Left ventricle myocardium superior (tissue), 1 donor: ENCODE measurements around the gene EFR3B. TPM values are rescaled to one million over a fixed set of nuclear protein-coding genes. Genes with fewer than 3 reads are reported as not detected.

Experiments
- ATAC-seq: fragments of 200-7000 bp; cut with Tn5 transposase; one replicate; pipeline ENCODE4 v1.9.1; 2020; ENCODE audit warnings: mild to moderate bottlenecking, moderate library complexity
- DNase-seq: peaks from one replicate; pipeline ENCODE4 v3.0.0-alpha.2; 2020
- intact Hi-C: fragments of 100-400 bp; cut with micrococcal nuclease; formaldehyde crosslinking; loops from one replicate; pipeline ENCODE4 v1.11.0; 2022
- total RNA-seq: library from RNA; stranded (reverse); fragmentation: NEBNext Ultra II Directional; extraction: Animal tissue kit (Norgen Biotek cat#: 25700); gene quantifications from one replicate; pipeline ENCODE4 v1.2.1, GENCODE V29; 2021
- donor health status: DM: no; HTN: yes; CAD: no; lungs with severe emphysema.

Gene EFR3B
- total RNA-seq, 1 donor from 2014 or later, result 4.2 TPM

- DNase-seq (peak; percentile 48), ATAC-seq (peak; percentile 58)
- intact Hi-C loops, result no loop called here
These were observed 124.4 kb downstream of the EFR3B start for GRCh38 chr2:25165992-25166875.

- intact Hi-C loops, result no loop called here
- DNase-seq (peak; percentile 48), ATAC-seq (peak; percentile 67)
These were observed 126.6 kb downstream of the EFR3B start, which contains the start of gene POMC for GRCh38 chr2:25168256-25169072. TSS of gene POMC (minus strand) at chr2:25168580. CDS start at chr2:25164772, 3,808 bp downstream.

- DNase-seq (no peak), ATAC-seq (no peak)
- intact Hi-C loops, result no loop called here
These were observed 127.2 kb downstream of the EFR3B start for GRCh38 chr2:25169073-25169470.

GRCh38 chr2:25170888-25171287 lies 129.0 kb downstream of the EFR3B start:
- no peak for DNase-seq
- intact Hi-C loops, result no loop called here
- ATAC-seq, result no peak

GRCh38 chr2:25173719-25174118 lies 131.8 kb downstream of the EFR3B start:
- intact Hi-C loops, result no loop called here
- no peak for ATAC-seq
- DNase-seq, result no peak

- DNase-seq (no peak), ATAC-seq (no peak)
- intact Hi-C loops, result no loop called here
These were observed 132.5 kb downstream of the EFR3B start for GRCh38 chr2:25174192-25174861.

GRCh38 chr2:25176138-25176537 lies 134.3 kb downstream of the EFR3B start:
- DNase-seq, result no peak
- no peak for ATAC-seq
- intact Hi-C loops, result no loop called here

GRCh38 chr2:25176541-25177181 lies 134.8 kb downstream of the EFR3B start:
- intact Hi-C loops, result no loop called here
- no peak for DNase-seq
- ATAC-seq, result no peak

GRCh38 chr2:25177211-25177611 lies 135.3 kb downstream of the EFR3B start:
- ATAC-seq, result no peak
- intact Hi-C loops, result no loop called here
- DNase-seq, result no peak

- ATAC-seq (no peak), DNase-seq (no peak)
- intact Hi-C loops, result no loop called here
These were observed 137.1 kb downstream of the EFR3B start for GRCh38 chr2:25178976-25179375.

- intact Hi-C loops, result no loop called here
- DNase-seq (no peak), ATAC-seq (no peak)
These were observed 142.4 kb downstream of the EFR3B start for GRCh38 chr2:25184254-25184653.

GRCh38 chr2:25187729-25188350 lies 146.0 kb downstream of the EFR3B start:
- DNase-seq (no peak), ATAC-seq (no peak)
- intact Hi-C loops, result no loop called here

GRCh38 chr2:25188405-25188804 lies 146.5 kb downstream of the EFR3B start:
- no peak for DNase-seq
- ATAC-seq, result no peak
- intact Hi-C loops, result no loop called here

GRCh38 chr2:25190536-25190935 lies 148.7 kb downstream of the EFR3B start:
- no peak for DNase-seq
- no peak for ATAC-seq
- intact Hi-C loops, result loop anchor here (10.0 kb wide), 1 partner anchor 216 kb away; the partner anchor contains the start of gene DNAJC27

- DNase-seq (no peak), ATAC-seq (no peak)
- intact Hi-C loops, result loop anchor here (10.0 kb wide), 1 partner anchor 220 kb away; the partner anchor contains the start of gene DNAJC27
These were observed 152.8 kb downstream of the EFR3B start for GRCh38 chr2:25194576-25195122.

GRCh38 chr2:25197336-25198208 lies 155.7 kb downstream of the EFR3B start:
- no peak for DNase-seq
- no peak for ATAC-seq
- intact Hi-C loops, result loop anchor here (10.0 kb wide), 1 partner anchor 223 kb away; the partner anchor contains the start of gene DNAJC27

GRCh38 chr2:25198209-25198525 lies 156.3 kb downstream of the EFR3B start:
- intact Hi-C loops, result loop anchor here (10.0 kb wide), 1 partner anchor 223 kb away; the partner anchor contains the start of gene DNAJC27
- ATAC-seq (no peak), DNase-seq (no peak)
